GM19395 (cell line): Measurements from ENCODE around the gene ZNF746.
"Not testable (repeated sequence)": the region's sequence is repeated elsewhere in the genome, so short reads cannot be mapped to it uniquely, and the experiment has no call there.

ENCODE experiments used
- ATAC-seq: cut with Tn5 transposase; IDR thresholded peaks from one replicate; pipeline ENCODE4 v1.9.1; 2021; ENCODE audit warnings: mild to moderate bottlenecking, moderate library complexity; ENCODE audit not compliant: unreplicated experiment

Gene ZNF746

GRCh38 chr7:149459540-149460452, 37.8 kb downstream of the ZNF746 start:
- ATAC-seq, result peak; percentile 41

GRCh38 chr7:149459201-149459539, 38.4 kb downstream of the ZNF746 start:
- no peak for ATAC-seq

- ATAC-seq, result no peak
Observed at GRCh38 chr7:149458235-149458634, 39.4 kb downstream of the ZNF746 start.

- no peak for ATAC-seq
Observed at GRCh38 chr7:149457766-149458165, 39.8 kb downstream of the ZNF746 start.

GRCh38 chr7:149456506-149457421, 40.8 kb downstream of the ZNF746 start:
- no peak for ATAC-seq

- ATAC-seq, result no peak
Observed at GRCh38 chr7:149455175-149455950, 42.2 kb downstream of the ZNF746 start.

- ATAC-seq, result no peak
Observed at GRCh38 chr7:149454750-149455149, 42.9 kb downstream of the ZNF746 start.

- ATAC-seq, result no peak
Observed at GRCh38 chr7:149454006-149454405, 43.6 kb downstream of the ZNF746 start.

- ATAC-seq, result no peak
Observed at GRCh38 chr7:149450821-149451220, 46.8 kb downstream of the ZNF746 start.

- ATAC-seq, result no peak
Observed at GRCh38 chr7:149449897-149450296, 47.7 kb downstream of the ZNF746 start.

- no peak for ATAC-seq
Observed at GRCh38 chr7:149448961-149449360, 48.6 kb downstream of the ZNF746 start.

GRCh38 chr7:149446026-149446425, 51.6 kb downstream of the ZNF746 start:
- ATAC-seq, result not testable (repeated sequence)

- ATAC-seq, result no peak
Observed at GRCh38 chr7:149444287-149444686, 53.3 kb downstream of the ZNF746 start.

GRCh38 chr7:149443523-149443922, 54.1 kb downstream of the ZNF746 start:
- no peak for ATAC-seq

GRCh38 chr7:149442924-149443323, 54.7 kb downstream of the ZNF746 start:
- no peak for ATAC-seq

- ATAC-seq, result no peak
Observed at GRCh38 chr7:149440222-149440621, 57.4 kb downstream of the ZNF746 start.

GRCh38 chr7:149436358-149436757, 61.3 kb downstream of the ZNF746 start:
- ATAC-seq, result no peak

- ATAC-seq, result no peak
Observed at GRCh38 chr7:149433124-149433523, 64.5 kb downstream of the ZNF746 start.

GRCh38 chr7:149432121-149432691, 65.4 kb downstream of the ZNF746 start:
- ATAC-seq, result no peak

- ATAC-seq, result no peak
Observed at GRCh38 chr7:149431486-149432120, 66.0 kb downstream of the ZNF746 start.
